Brain pericyte (primary cell): ENCODE data around the gene CCDC116.

Source experiments
- DNase-seq: peaks from one replicate; pipeline ENCODE4 v3.0.0-alpha.2; 2012; ENCODE audit warnings: low read depth, low spot score

The CCDC116 gene

DNA sequence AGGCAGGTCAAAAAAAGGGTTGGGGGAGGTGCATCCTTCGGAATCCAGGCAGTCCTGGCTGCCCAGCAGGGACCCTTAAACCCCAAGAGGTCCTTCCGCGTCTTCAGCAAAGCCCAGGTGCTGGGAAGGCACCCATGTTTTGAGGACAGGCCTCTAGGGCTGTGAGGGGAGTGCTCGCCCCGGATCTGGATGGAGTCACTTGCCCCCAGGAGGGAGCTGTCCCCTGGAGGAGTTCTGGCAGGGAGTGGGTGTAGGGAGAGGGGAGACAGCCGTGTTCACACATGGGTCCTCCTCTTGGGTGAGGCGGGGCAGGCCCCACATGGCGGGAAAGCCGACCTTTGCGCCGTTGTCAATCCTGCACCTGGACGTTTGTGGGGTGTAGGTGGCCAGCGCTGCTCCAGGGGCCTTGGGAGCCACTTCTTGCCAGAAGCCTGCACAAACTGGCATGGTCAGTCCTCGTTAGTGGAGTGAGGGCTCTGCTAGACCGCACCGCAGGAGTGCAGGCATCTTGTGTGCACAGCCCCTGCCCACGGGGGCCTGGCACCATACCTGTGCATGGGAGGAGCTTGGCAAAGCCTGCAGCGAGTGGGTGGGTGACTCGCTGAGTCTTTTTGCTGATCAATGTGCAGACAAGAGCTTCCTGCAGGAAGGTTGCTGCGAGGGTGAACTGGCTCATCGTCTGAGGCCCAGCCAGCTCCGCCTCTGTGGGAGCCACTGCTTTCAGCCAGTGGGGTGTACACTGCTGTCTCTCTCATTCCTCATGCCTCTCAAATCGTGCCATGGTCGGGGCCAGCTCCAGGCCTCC lies 49.2 kb downstream of the CCDC116 start:
- no peak for DNase-seq

- no peak for DNase-seq
Measured at GRCh38 chr22:21682385-21683175, 50.0 kb downstream of the CCDC116 start.

- DNase-seq = no peak
Measured at GRCh38 chr22:21683401-21683811, 50.8 kb downstream of the CCDC116 start.

GRCh38 chr22:21684492-21685163 lies 52.1 kb downstream of the CCDC116 start:
- no peak for DNase-seq

GRCh38 chr22:21685164-21685513 lies 52.6 kb downstream of the CCDC116 start:
- no peak for DNase-seq

DNA sequence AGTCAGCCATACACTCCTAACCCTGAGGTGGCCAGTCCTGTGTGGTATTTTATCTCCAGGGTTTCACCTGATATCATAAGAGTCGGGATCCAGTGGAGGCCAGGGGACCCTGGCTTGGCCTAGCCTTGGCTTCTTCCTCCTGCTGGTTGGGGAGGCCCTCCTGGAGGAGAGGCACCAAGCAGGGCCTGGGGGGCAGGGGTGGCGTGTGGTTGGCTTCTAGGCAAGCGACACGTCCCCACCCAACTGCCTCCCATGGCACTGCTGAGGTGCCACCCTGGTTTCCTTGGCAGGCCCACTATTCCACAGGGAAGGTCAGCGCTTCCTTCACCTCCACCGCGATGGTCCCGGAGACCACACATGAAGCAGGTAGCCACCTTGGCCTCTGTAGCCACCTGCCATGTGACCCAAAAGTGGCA lies 53.6 kb downstream of the CCDC116 start:
- DNase-seq = no peak
